ENCODE measurements around the gene GYS1.

GYS1 gene

DNA sequence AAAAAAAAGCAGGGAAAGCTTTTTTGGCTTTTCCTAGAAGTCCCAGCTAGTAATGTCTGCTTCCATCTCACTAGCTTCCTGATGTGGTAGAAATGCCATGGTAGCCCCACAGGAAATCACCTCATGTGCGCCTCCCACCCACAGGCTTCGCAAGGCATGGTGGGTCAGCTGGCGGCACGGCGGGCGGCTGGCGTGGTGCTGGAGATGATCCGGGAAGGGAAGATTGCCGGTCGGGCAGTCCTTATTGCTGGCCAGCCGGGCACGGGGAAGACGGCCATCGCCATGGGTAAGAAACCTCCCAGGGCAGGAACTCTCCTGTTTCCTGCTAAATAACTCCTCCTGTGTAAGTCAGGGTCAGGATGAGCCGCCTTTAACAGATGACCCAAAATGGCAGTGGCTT, 11.0 kb upstream of the GYS1 start:
- H4K20me1 ChIP-seq (ENCODE audit: insufficient read depth, low read length), result no peaks in the 10 kb centered on the region
- H3K36me3 ChIP-seq (replicated peaks; ENCODE audit: low read depth, low read length), result peaks cover 46% of the 10 kb centered on the region
- TF ChIP-seq EZH2phosphoT487 (IDR thresholded peaks at IDR 0.05; ENCODE audit: low read depth), result no peak
- TF ChIP-seq, protein P1, sequence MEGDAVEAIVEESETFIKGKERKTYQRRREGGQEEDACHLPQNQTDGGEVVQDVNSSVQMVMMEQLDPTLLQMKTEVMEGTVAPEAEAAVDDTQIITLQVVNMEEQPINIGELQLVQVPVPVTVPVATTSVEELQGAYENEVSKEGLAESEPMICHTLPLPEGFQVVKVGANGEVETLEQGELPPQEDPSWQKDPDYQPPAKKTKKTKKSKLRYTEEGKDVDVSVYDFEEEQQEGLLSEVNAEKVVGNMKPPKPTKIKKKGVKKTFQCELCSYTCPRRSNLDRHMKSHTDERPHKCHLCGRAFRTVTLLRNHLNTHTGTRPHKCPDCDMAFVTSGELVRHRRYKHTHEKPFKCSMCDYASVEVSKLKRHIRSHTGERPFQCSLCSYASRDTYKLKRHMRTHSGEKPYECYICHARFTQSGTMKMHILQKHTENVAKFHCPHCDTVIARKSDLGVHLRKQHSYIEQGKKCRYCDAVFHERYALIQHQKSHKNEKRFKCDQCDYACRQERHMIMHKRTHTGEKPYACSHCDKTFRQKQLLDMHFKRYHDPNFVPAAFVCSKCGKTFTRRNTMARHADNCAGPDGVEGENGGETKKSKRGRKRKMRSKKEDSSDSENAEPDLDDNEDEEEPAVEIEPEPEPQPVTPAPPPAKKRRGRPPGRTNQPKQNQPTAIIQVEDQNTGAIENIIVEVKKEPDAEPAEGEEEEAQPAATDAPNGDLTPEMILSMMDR (IDR thresholded peaks at IDR 0.05; ENCODE audit: low read depth, low read length), result no peak

DNA sequence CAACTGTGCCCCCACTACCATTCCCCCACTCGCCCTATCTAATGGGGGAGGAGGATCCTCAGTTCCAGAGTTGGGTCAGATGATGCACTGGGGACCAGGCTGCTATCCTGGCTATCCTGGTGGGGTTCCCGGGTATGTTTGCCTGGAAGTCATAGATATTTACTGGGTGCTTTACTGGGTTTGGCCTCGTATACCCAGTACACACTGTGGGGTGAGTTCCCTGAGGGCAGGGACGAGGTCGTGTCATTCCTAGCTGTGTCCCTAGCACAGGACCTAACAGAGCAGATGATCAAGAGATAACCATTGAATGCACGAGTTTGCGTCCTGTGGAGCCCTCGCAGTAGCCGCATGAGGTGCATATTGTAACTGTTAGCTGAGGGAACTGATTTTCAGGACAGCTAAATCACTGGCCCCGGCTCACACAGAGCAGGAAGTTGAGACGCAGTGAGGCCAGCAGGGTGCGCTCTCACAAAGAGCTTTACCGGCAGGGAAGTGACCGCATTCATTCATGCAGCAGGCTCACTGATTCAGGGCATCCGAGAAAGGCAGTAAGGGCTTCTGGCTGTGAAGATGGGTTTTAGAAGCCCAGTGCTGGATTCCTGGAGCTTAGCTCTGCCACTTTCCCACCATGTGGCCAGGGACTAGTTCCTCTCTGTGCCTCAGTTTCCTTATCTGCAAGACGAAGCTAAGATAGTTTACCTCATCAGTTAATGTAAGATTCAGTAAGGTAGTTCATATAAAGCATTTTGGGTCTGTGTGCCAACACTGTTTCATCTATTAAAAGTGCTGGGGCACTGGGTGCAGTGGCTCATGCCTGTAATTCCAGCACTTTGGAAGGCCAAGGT, 6.6 kb upstream of the GYS1 start:
- H3K4me3 ChIP-seq (ENCODE audit: low read length), result no peak overlapping the region
- no peak for TF ChIP-seq EZH2phosphoT487 (IDR thresholded peaks at IDR 0.05; ENCODE audit: low read depth)
- TF ChIP-seq, protein P1 (IDR thresholded peaks at IDR 0.05; ENCODE audit: low read depth, low read length), result peak; percentile 70
- H3K4me2 ChIP-seq (ENCODE audit: low read length), result no peak overlapping the region
- peaks cover 5% of the 10 kb centered on the region; the same call in 1 of the 2 replicates for H4K20me1 ChIP-seq (ENCODE audit: insufficient read depth, low read length)
- H3K9me3 ChIP-seq (ENCODE audit: insufficient read depth, low read length), result no peaks in the 10 kb centered on the region
- no peaks in the 10 kb centered on the region for H3K27me3 ChIP-seq (ENCODE audit: low read depth, low read length)
- H3K9ac ChIP-seq (ENCODE audit: low read length), result no peak overlapping the region
- peaks cover 25% of the 10 kb centered on the region for H3K36me3 ChIP-seq (replicated peaks; ENCODE audit: low read depth, low read length)
- no peak overlapping the region for H2AFZ ChIP-seq (ENCODE audit: low read depth, low read length)
- H3K79me2 ChIP-seq (ENCODE audit: low read length), result peaks cover 42% of the 10 kb centered on the region
- no peak overlapping the region for H3K27ac ChIP-seq (ENCODE audit: low read length)
- peaks cover 4% of the 10 kb centered on the region for H3K4me1 ChIP-seq (ENCODE audit: low read length)

More for the DNA sequence above, 11.0 kb upstream of the GYS1 start:
- H3K27me3 ChIP-seq (ENCODE audit: low read depth, low read length), result no peaks in the 10 kb centered on the region
- no peaks in the 10 kb centered on the region for H3K9me3 ChIP-seq (ENCODE audit: insufficient read depth, low read length)
- H3K4me1 ChIP-seq (ENCODE audit: low read length), result no peaks in the 10 kb centered on the region
- H3K27ac ChIP-seq (ENCODE audit: low read length), result no peak overlapping the region
- peaks cover 6% of the 10 kb centered on the region; the same call in 1 of the 2 replicates for H3K79me2 ChIP-seq (ENCODE audit: low read length)
- no peak overlapping the region for H3K9ac ChIP-seq (ENCODE audit: low read length)
- no peak overlapping the region for H3K4me2 ChIP-seq (ENCODE audit: low read length)
- H2AFZ ChIP-seq (ENCODE audit: low read depth, low read length), result no peak overlapping the region
- H3K4me3 ChIP-seq (ENCODE audit: low read length), result no peak overlapping the region

DNA sequence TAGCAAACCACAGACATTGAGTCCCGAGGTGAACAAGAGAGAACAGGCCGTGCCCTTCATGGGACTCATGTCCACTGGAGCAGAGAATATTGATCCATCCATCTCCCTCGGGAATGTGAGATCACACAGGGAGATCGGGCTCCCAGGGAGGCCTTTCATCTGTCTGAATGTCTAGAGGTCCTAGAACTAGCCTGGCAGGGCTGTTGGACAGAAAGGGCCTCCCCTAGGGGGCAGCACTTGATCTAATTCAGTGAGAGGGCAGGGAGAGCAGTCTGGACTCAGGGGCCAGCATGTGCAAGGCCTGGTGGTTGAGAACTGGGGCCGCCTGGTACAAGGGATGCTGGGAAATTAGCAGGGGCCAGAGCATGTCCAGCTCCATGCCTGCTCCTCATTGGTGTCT, 4.9 kb upstream of the GYS1 start:
- peaks cover 9% of the 10 kb centered on the region for H3K4me1 ChIP-seq (ENCODE audit: low read length)
- TF ChIP-seq EZH2phosphoT487 (IDR thresholded peaks at IDR 0.05; ENCODE audit: low read depth), result no peak
- TF ChIP-seq, protein P1 (IDR thresholded peaks at IDR 0.05; ENCODE audit: low read depth, low read length), result peak; percentile 54
- no peak overlapping the region for H3K27ac ChIP-seq (ENCODE audit: low read length)
- no peak overlapping the region for H2AFZ ChIP-seq (ENCODE audit: low read depth, low read length)
- no peaks in the 10 kb centered on the region for H3K27me3 ChIP-seq (ENCODE audit: low read depth, low read length)
- no peak overlapping the region for H3K4me2 ChIP-seq (ENCODE audit: low read length)
- peaks cover 5% of the 10 kb centered on the region; the same call in 1 of the 2 replicates for H4K20me1 ChIP-seq (ENCODE audit: insufficient read depth, low read length)
- no peak overlapping the region for H3K4me3 ChIP-seq (ENCODE audit: low read length)
- no peaks in the 10 kb centered on the region for H3K9me3 ChIP-seq (ENCODE audit: insufficient read depth, low read length)
- peaks cover 52% of the 10 kb centered on the region for H3K79me2 ChIP-seq (ENCODE audit: low read length)
- no peak overlapping the region for H3K9ac ChIP-seq (ENCODE audit: low read length)
- H3K36me3 ChIP-seq (replicated peaks; ENCODE audit: low read depth, low read length), result peaks cover 15% of the 10 kb centered on the region

DNA sequence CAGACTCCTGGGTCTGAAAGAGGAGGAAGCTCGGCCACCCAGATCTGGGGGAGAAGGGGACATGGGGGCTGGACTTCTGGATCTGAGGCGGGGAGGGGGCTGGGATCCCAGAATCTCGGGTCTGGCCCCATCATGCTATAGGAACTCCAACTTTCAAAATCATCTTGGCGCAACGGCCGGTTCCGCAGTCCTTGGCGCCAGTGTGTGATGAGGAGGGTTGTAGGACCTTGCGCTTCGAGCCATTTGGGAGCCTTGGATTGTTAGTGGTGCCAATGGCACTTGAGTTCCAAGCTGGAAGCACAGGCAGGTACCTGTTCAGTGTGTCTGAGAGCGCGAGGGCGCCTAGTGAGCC, 902 bp upstream of the GYS1 start:
- Histone ChIP-seq H3K9me3 (ENCODE audit: insufficient read depth, low read length) (no peaks in the 10 kb centered on the region), H3K9ac (ENCODE audit: low read length) (peak overlapping the region; percentile 83), H2AFZ (ENCODE audit: low read depth, low read length) (no peak overlapping the region), H4K20me1 (ENCODE audit: insufficient read depth, low read length) (peaks cover 11% of the 10 kb centered on the region), H3K27me3 (ENCODE audit: low read depth, low read length) (no peaks in the 10 kb centered on the region), H3K27ac (ENCODE audit: low read length) (peak overlapping the region; percentile 79), H3K4me1 (ENCODE audit: low read length) (peaks cover 16% of the 10 kb centered on the region), H3K79me2 (ENCODE audit: low read length) (peaks cover 66% of the 10 kb centered on the region), H3K36me3 (replicated peaks; ENCODE audit: low read depth, low read length) (peaks cover 7% of the 10 kb centered on the region), H3K4me3 (ENCODE audit: low read length) (peak overlapping the region; percentile 85), H3K4me2 (ENCODE audit: low read length) (peak overlapping the region; percentile 80)
- no peak for TF ChIP-seq EZH2phosphoT487 (IDR thresholded peaks at IDR 0.05; ENCODE audit: low read depth)
- TF ChIP-seq, protein P1 (IDR thresholded peaks at IDR 0.05; ENCODE audit: low read depth, low read length), result no peak
